RWPE2 (cell line): ENCODE measurements around the gene COLEC12.

ENCODE experiments used
- ATAC-seq: fragments of 200-7000 bp; cut with Tn5 transposase; 3 replicates; pipeline ENCODE4 v1.9.1; 2021; ENCODE audit warnings: low read depth
- DNase-seq: peaks from one replicate; pipeline ENCODE4 v3.0.0-alpha.2; 2020; ENCODE audit warnings: low spot score
- H3K27ac ChIP-seq: fragments of 450-650 bp; 2 replicates; pipeline ENCODE4 v1.5.1; 2017; ENCODE audit warnings: mild to moderate bottlenecking; ENCODE audit not compliant: poor library complexity, severe bottlenecking
- H3K27me3 ChIP-seq: fragments of 250-450 bp; sonication (Bioruptor Pico); 2 replicates; pipeline ENCODE4 v1.5.1; 2021; ENCODE audit warnings: mild to moderate bottlenecking, moderate library complexity; ENCODE audit not compliant: insufficient read depth, poor library complexity, severe bottlenecking
- H3K36me3 ChIP-seq: fragments of 250-450 bp; sonication (Bioruptor Pico); 2 replicates; pipeline ENCODE4 v1.5.1; 2020; ENCODE audit warnings: low read depth, mild to moderate bottlenecking, moderate library complexity
- H3K4me1 ChIP-seq: fragments of 250-450 bp; sonication (Bioruptor Pico); 2 replicates; pipeline ENCODE4 v1.5.1; 2021; ENCODE audit warnings: mild to moderate bottlenecking, moderate library complexity; ENCODE audit not compliant: insufficient read depth, poor library complexity, severe bottlenecking
- H3K4me3 ChIP-seq: fragments of 250-450 bp; sonication (Bioruptor Pico); 2 replicates; pipeline ENCODE4 v1.5.1; 2021; ENCODE audit warnings: mild to moderate bottlenecking, moderate library complexity; ENCODE audit not compliant: severe bottlenecking
- H3K9me3 ChIP-seq: fragments of 250-450 bp; sonication (Bioruptor Pico); 2 replicates; pipeline ENCODE4 v1.5.1; 2021; ENCODE audit warnings: mild to moderate bottlenecking, moderate library complexity; ENCODE audit not compliant: severe bottlenecking
- CTCF ChIP-seq: fragments of 450-650 bp; IDR thresholded peaks from one replicate; pipeline ENCODE4 v1.5.1; 2017; ENCODE audit warnings: mild to moderate bottlenecking, moderate library complexity; ENCODE audit not compliant: poor library complexity, severe bottlenecking

The COLEC12 gene

GRCh38 chr18:432791-433190, 67.7 kb downstream of the COLEC12 start:
- Histone ChIP-seq H3K27ac (no peak overlapping the region), H3K4me1 (no peaks in the 10 kb centered on the region), H3K4me3 (no peak overlapping the region), H3K27me3 (no peaks in the 10 kb centered on the region), H3K36me3 (no peaks in the 10 kb centered on the region), H3K9me3 (no peaks in the 10 kb centered on the region)
- TF ChIP-seq CTCF, result no peak
- no peak for ATAC-seq
- no peak for DNase-seq

GRCh38 chr18:429030-429429, 71.5 kb downstream of the COLEC12 start:
- H3K36me3 ChIP-seq, result no peaks in the 10 kb centered on the region
- ATAC-seq, result no peak
- no peaks in the 10 kb centered on the region for H3K4me1 ChIP-seq
- no peak overlapping the region for H3K27ac ChIP-seq
- DNase-seq, result no peak
- no peaks in the 10 kb centered on the region for H3K9me3 ChIP-seq
- no peaks in the 10 kb centered on the region for H3K27me3 ChIP-seq
- no peak overlapping the region for H3K4me3 ChIP-seq
- no peak for TF ChIP-seq CTCF

GRCh38 chr18:427005-427404, 73.5 kb downstream of the COLEC12 start:
- Histone ChIP-seq H3K27ac (no peak overlapping the region), H3K9me3 (no peaks in the 10 kb centered on the region), H3K4me3 (no peak overlapping the region), H3K27me3 (no peaks in the 10 kb centered on the region), H3K36me3 (no peaks in the 10 kb centered on the region), H3K4me1 (no peaks in the 10 kb centered on the region)
- no peak for TF ChIP-seq CTCF
- ATAC-seq, result no peak
- no peak for DNase-seq

GRCh38 chr18:425106-425745, 75.3 kb downstream of the COLEC12 start:
- no peak for TF ChIP-seq CTCF
- ATAC-seq (no peak), DNase-seq (no peak)
- Histone ChIP-seq H3K27me3 (no peaks in the 10 kb centered on the region), H3K9me3 (no peaks in the 10 kb centered on the region), H3K36me3 (no peaks in the 10 kb centered on the region), H3K4me1 (no peaks in the 10 kb centered on the region), H3K4me3 (no peak overlapping the region), H3K27ac (no peak overlapping the region)

- H3K27ac ChIP-seq, result no peak overlapping the region
- no peak for TF ChIP-seq CTCF
- no peak for DNase-seq
- no peaks in the 10 kb centered on the region for H3K36me3 ChIP-seq
- ATAC-seq, result no peak
- no peaks in the 10 kb centered on the region for H3K4me1 ChIP-seq
- H3K27me3 ChIP-seq, result no peaks in the 10 kb centered on the region
- H3K9me3 ChIP-seq, result no peaks in the 10 kb centered on the region
- no peak overlapping the region for H3K4me3 ChIP-seq
Observed at GRCh38 chr18:424668-425067, 75.8 kb downstream of the COLEC12 start.
